ENCODE data around the gene PLPPR3.

The PLPPR3 gene

DNA sequence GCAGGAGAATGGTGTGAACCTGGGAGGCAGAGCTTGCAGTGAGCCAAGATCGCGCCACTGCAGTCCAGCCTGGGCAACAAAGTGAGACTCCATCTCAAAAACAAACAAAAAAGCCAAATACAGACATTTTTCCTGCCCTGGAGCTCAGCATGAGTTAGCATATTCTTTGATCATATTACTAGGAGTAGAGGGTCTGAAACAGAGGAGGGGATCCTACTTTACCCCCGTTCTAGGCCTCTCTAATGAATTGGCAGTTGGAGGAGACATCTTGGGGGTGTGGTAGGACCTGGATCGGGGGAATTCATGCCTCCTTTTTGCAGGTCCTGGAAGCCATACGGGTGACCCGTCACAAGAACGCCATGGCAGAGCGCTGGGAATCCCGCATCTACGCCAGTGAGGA, 58.6 kb downstream of the PLPPR3 start:
- no peaks in the 10 kb centered on the region for H3K27me3 ChIP-seq (ENCODE audit: low read depth)
- H3K4me3 ChIP-seq, result no peak overlapping the region
- no peaks in the 10 kb centered on the region for H3K4me1 ChIP-seq
- no peak for DNase-seq (ENCODE audit: low spot score in 2 of 2)
- in situ Hi-C loops (cut with MboI; ENCODE audit: low sequenced_read_pairs), result no loop called here
- no peaks in the 10 kb centered on the region for H3K36me3 ChIP-seq (replicated peaks)
- peaks cover 13% of the 10 kb centered on the region for H3K9me3 ChIP-seq
